HEK293 (cell line): ENCODE data around the gene IL18RAP.

Source experiments
- CTCF ChIP-seq: fragments of 450-650 bp; formaldehyde crosslinking; IDR thresholded peaks from 2 replicates; pipeline ENCODE4 v1.5.1; 2016; ENCODE audit warnings: missing biosample characterization, missing genetic modification characterization
- REPIN1 ChIP-seq: fragments of 450-650 bp; formaldehyde crosslinking; IDR thresholded peaks from 2 replicates; pipeline ENCODE4 v1.5.1; 2017; ENCODE audit warnings: missing biosample characterization, missing genetic modification characterization, low read depth
- REST ChIP-seq: fragments of 450-650 bp; formaldehyde crosslinking; IDR thresholded peaks from 2 replicates; pipeline ENCODE4 v1.5.1; 2016; ENCODE audit warnings: missing biosample characterization, missing genetic modification characterization

- no peak for TF ChIP-seq REPIN1
- TF ChIP-seq REST (tag by site-specific recombination) = no peak
- TF ChIP-seq CTCF (tag by site-specific recombination) = no peak
These were observed 71.6 kb downstream of the IL18RAP start for GRCh38 chr2:102494570-102494969.
